ENCODE measurements around the gene CA4.

The CA4 gene

GRCh38 chr17:60134396-60135150 is 15.2 kb upstream of the CA4 start:
- no peak for DNase-seq

GRCh38 chr17:60135151-60135950 is 14.4 kb upstream of the CA4 start:
- DNase-seq: peak; percentile 78

- DNase-seq: no peak
Measured at GRCh38 chr17:60135951-60136666, 13.7 kb upstream of the CA4 start.

- no peak for DNase-seq
Measured at GRCh38 chr17:60137731-60138130, 12.0 kb upstream of the CA4 start.

GRCh38 chr17:60138769-60139437 is 10.9 kb upstream of the CA4 start:
- no peak for DNase-seq

GRCh38 chr17:60139438-60140285 is 10.1 kb upstream of the CA4 start:
- DNase-seq: peak; percentile 47

- DNase-seq: no peak
Measured at GRCh38 chr17:60141111-60142018, 8.4 kb upstream of the CA4 start.

- peak; percentile 68 for DNase-seq
Measured at GRCh38 chr17:60142872-60143499, 6.8 kb upstream of the CA4 start.

- no peak for DNase-seq
Measured at GRCh38 chr17:60145006-60145935, 4.5 kb upstream of the CA4 start.

- DNase-seq: no peak
Measured at GRCh38 chr17:60146206-60146605, 3.6 kb upstream of the CA4 start.

- DNase-seq: no peak
Measured at GRCh38 chr17:60147553-60148223, 2.1 kb upstream of the CA4 start.

GRCh38 chr17:60148373-60148772 is 1.4 kb upstream of the CA4 start:
- no peak for DNase-seq

- DNase-seq: no peak
Measured at GRCh38 chr17:60151355-60151754, 1.6 kb downstream of the CA4 start.

GRCh38 chr17:60153606-60154390 is 4.0 kb downstream of the CA4 start:
- no peak for DNase-seq

GRCh38 chr17:60154616-60155426 is 5.0 kb downstream of the CA4 start:
- no peak for DNase-seq

GRCh38 chr17:60155427-60155814 is 5.6 kb downstream of the CA4 start:
- no peak for DNase-seq

GRCh38 chr17:60155815-60156214 is 6.0 kb downstream of the CA4 start:
- DNase-seq: no peak

Data from CD4-positive, alpha-beta T cell treated with Interleukin-4 for 4 hours (primary cell).